Umbilical cord (tissue), 2 donors: ENCODE results near the gene TRIM29. TPM values are rescaled to one million over a fixed set of nuclear protein-coding genes. Genes with fewer than 3 reads are reported as not detected.
"Not testable (repeated sequence)": the region's sequence is repeated elsewhere in the genome, so short reads cannot be mapped to it uniquely, and the experiment has no call there.

Source experiments
- DNase-seq: peaks from one replicate; pipeline ENCODE4 v3.0.0-alpha.2; 2015; ENCODE audit warnings: low spot score
- total RNA-seq: library from RNA; depleted of rRNA; stranded (reverse); fragments of >200 nt; gene quantifications from one replicate; pipeline ENCODE4 v1.2.3, GENCODE V29; 2014; ENCODE audit warnings: low replicate concordance; ENCODE audit not compliant: insufficient read depth

TRIM29 gene
- total RNA-seq, 1 donor from 2014 or later, result 39.7 TPM

DNA sequence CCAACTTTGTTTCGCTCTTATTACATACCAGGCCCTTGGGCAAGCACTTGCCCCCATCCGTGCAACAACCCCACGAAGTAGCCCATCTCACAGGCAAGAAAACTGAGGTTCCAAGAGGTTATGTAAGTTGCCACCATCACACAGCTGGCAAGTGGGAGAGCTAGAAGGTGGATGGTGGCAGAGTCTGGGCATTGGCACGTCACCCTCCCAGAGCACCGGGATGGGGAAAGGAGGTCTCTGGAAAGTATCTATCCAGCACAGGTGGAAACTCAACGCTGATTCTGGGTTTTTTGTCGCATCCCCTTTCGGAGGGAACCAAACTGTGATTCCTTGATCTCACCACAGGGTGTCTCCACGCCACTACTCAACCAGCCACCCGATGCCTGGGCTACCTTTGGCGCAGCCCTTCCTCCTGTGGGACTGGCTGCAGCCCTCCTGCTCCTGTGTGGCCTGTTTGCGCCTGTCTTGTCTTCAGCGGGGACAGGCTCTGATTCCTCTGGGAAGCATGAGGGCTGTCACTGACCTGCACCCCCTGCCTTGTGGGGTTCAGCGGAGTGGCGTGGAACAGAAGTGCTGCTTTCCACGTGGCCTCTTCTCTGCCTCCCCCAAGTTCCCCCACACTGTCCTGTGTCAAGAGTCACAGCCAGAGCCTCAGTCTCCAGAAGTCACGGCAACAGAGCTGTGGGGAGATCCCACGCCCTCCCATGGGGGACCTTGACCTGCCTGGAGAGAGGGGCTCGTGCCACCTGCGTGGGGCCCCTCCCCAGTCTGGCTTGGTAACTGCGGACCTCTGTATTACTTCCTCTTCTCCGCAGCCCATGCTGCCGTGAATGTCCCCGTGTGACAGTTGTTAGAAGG, 34.4 kb upstream of the TRIM29 start:
- DNase-seq, result peak; percentile 75

DNA sequence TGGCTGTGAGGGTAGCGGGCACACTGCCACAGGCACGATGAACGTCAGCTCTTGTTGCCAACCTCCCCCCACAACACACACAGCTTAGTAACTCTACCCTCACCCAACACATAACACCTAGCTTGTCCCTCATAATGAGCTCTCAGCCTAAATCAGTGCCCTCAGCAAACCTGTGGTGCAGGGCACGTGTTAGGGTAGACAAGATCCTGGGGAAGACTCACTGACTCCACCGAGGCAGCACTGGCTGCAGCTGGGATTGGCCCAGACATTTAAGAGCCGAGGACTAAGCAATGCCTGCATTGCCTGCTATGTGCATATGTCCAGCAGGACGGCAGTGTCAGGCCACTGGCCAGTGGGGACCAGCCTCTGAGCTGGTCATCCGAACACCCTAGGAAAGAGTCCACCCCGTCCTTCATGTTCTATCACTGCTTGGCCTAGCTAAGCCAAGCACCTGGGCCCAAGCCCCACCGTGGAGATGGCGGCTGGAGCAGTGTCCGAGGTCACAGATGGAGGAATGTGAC, 32.9 kb upstream of the TRIM29 start:
- no peak for DNase-seq

DNA sequence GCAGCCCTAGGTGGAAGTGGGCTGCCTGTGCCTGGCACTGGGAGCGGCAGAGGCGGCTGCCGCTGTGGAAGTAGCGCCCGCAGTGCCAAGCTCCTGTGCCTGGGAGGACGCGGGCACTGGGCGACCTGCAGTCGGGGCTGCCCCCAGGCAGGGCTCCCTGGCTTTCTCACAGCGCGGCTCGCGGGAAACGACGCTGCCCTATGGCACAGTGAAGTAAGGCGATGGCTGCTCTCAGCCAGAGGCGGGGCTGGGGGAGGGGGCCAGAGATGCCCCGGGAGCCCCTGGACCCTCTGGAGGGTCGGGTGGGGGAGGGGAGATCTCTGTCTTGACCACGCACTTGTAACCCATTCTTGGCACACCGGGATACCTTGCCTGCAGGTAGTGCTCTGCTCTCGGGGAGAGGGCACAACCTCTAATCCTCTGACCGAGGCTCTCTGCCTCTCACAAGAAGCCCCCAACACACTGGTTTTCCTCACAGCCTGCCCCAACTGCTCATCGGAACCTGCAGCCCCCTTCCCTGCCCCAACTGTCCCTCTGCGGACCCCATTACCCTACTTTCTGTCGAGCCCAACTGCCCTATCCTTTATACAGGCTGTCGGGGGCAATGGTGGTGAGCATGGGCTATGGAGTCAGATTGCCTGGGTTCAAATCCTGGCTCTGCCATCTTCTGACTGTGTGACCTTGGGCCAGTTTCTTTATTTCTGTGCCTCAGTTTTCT, 32.2 kb upstream of the TRIM29 start:
- no peak for DNase-seq

DNA sequence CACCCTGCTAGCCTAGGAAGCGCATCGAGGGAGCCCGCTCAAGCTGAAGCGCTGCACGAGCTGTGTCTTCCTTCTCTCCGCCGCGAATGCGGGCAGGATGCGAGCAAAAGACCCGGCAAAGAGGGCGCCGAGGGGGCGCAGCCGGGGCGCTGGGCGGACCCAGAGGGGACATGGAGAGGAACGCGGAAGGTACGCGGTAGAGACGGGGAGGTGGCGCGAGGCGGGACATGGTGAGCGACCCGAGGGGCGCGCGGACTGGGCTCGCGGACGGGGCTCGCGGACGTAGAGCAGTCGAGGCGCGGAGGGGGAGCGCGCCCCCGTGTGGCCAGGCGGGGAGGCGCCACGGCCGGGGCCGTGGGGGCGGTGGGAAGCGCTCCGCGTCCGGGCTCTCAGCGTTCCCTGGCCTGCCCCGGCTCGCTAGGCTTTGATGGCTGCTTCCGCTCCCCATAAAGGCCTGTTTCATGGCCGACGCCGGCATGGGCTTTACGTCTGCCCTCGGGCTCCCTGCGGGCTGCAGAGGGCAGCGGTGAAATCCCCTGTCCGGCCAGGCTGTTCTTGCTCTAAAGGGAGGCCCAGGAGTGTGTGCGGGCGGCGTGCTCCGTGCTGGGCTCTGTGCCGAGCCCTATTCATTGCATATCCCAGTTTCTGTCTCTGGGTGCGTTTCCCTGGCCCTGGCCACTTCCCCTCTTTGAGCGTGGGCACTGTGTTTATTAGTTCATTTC, 31.2 kb upstream of the TRIM29 start:
- DNase-seq, result peak; percentile 83

DNA sequence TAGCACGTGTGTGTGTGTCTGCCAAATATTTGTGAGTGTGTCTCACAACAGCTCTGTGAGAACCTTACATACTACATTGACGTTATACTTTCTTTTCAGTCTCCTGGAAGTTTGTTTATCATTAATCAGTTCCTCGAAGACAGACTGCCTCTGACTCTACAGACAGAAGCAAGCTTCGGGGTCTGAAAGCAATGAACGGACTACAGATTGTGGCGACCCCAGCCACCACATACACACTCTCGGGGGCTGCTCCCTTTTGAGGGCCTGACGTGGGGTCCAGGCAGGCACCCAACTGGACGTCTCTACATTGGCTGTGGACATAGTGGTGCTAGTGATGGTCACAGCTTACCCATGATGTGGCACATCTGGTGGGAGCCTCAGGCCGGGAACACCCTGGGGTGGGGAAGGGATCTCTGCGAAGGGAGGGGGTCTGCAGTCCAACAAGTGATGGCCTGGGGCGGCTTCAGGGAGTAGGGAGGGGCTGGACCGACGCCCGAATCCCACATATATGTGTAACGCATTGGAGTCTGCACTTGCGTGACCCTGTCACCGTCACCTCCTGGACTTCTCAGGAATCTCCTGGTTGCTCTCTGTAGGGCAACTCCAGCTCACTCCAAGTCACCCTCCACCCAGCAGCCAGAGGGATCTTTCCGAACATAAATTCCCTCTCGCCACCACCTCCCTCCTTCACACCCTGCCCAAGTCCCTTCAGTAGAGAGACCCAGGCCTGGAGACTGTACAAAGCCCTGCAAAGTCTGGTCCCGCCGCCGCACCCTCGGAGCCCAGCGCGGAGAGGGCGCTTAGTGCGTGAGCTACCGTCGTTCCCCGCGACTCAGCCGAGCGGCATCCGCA, 30.4 kb upstream of the TRIM29 start:
- DNase-seq, result no peak

DNA sequence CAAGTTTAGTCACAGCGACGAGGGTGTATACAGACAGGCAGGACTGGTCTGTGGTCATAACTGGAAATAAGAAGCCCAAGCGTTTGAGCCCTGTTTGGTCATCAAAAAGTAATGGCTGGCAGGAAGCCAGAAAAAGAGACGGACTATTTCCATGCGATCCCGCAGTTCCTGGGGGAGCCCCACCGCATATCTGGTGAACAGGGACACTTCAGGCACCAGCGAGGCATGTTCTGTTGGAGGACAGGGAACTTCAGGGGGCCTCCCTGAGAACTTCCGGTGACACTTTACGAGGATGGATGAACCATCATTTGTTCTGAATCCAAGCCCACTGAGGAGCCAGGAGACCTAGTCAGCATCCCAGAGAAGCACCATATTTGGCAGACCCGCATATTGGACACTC, 29.7 kb upstream of the TRIM29 start:
- no peak for DNase-seq

DNA sequence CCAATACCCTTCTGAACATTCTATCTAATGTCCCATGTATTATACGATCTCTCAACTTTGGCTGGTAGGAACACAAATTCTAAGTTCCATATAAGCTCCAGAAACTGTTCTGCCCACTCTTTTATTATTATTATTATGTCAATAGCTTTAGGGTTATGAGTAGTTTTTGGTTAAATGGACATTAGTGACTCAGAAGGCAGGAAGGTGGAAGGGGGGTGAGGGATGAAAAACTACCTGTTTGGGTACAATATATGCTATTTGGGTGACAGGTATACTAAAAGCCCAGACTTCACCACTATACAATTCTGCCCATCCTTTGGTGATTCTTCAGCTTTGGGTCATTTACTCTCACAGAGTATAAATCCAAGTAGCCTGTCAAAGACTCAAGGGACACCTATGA, 22.5 kb upstream of the TRIM29 start:
- no peak for DNase-seq

DNA sequence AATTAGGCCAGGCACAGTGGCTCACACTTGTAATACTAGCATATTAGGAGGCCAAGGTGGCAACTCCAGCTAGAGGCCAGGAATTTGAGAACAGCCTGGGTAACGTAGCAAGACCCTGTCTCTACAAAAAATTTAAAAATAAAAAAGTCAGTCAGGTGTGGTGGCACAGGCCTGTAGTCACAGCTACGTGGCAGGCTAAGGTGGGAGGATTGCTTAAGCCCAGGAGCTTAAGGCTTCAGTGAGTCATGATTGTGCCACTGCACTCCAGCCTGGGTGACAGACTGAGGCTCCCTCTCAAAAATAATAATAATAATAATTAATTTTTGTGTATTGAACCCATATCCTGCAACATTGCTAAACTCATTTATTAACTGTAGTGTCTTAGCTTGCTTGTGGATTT, 15.3 kb upstream of the TRIM29 start:
- DNase-seq, result no peak

DNA sequence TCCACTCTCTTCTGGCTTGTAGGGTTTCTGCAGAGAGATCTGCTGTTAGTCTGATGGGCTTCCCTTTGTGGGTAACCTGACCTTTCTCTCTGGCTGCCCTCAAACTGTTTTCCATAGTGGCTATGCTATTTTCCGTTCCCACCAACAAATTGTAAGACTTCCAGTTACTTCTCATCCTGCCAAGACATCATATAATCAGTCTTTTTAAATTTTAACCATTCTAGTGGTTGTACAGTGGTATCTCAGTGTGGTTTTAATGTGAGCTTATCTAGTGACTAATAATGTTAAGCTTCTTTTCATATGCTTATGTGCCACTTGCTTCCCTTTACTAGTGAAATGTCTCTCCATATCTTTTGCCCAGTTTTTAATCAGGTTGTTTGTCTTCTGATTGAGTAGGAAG, 13.6 kb upstream of the TRIM29 start:
- DNase-seq, result no peak

DNA sequence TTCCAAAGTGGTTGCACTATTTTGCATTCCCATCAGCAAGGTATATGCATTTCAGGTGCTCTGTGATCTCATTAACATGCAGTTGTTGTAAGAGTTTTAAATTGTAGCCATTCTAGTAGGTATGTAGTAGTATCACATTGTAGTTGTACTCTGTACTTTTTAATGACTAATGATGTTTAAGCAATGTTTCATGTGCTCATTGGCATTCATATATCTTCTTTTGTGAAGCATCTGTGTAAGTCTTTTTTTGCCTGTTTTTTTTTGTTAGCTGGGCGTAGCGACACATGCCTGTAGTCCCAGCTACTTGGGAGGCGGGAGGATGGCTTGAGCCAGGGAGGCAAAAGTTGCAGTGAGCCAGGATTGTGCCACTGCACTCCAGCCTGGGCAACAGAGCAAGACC, 11.3 kb upstream of the TRIM29 start:
- DNase-seq, result no peak

DNA sequence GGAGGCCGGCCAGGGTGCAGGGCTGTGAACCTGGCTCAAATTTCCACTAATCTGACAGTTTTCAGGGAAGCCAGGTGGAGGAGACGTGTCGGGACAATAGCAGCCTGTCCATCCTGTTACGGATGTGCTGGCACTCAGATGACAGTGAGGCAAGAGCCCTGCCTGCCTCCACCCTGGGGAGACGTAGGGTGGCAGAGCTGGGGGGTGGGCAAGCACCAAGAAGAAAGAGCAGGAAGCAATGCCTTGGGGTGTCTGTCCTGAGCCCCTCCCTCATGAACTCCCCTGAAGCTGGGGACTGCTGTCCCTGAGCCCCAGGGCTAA, 10.0 kb upstream of the TRIM29 start:
- DNase-seq, result no peak

DNA sequence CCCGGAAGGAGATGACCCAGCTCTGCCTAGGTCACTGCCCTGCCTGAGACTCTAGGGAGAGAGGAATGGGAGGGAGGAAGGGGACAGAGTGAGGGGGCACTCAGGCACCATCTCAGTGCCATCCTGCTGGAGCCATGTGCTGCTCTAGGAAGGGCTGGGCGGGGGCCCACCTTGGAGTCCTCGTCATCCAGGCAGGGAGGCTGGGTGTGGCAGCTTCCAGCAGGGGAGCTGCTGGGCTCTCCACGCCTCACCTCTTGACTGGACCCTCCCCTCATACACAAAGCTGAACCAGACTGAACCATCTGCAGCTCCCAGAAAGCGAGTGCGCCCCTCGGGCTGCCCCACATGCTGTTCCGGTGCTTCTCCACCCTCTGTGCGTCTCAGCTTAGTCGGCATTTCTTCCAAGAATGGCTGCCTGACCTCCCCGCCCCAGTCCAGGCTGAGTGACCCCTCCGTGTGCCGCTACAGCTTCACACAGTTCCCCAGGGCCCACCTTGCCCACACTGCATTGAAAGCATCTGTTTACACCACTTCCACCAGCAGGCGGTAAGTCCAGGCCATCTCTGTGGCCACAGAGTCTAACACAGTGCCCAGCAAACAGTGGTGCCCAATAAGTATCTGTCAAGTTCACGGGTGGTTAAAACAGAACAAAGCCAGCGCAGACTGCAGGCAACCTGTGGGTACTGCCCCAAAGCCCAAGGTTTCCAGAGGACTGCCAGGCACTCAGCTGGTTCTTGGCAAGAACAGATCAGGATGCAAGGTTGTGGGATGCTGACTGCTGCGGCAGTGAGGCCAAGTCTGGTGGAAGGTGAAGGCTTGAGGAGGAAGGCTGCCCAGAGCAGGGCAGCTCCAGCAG, 9.4 kb upstream of the TRIM29 start:
- DNase-seq, result no peak

DNA sequence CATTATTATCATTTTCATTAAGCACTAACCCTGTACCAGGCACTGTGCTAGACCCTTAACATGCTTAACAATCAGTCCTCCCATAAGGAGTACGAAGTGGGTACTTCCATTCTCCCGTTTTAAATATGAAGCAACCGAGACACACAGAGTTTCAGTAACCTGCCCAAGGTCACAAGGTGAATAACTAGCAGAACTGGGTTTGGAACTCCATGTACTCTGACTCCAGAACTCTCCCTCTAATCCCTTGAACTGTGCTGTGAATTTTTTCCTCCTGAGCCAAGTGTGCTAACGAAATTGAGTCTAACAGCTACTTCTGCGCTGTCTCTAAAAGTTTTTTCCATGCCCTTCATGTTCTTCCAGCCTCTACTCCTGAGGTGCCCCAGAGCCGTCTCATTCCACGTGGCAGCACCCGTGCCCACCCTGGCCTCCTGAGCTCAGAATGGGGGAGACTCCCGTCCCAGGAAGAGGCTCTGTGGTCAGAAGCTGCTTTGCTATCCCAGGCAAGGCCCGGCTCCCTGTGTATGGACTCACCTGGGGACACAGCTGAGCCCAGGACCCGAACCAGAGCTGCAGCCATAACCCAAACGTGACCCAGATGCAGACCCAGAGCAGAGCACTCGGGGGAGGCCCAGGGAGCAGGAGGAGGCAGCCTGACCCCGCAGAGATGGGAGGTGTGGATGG, 8.6 kb upstream of the TRIM29 start:
- DNase-seq, result no peak

DNA sequence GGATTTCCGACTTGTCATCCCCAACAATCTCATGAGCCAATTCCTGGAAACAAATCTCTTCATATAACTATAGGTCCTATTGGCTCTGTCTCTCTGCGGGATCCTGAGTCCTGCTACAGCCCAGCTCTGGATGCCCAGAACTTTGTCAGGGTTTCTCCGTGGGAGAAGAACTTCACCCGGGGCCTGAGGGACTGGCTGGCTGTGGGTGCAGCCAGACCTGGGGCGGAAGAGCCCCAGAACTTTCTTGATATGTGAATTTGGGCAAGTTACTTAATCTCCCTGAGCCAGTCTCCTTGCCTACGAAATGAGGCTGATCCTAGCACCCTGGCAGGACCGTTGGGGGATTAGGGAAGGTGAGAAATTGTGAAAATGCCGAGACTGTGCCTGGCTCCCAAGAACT, 6.6 kb upstream of the TRIM29 start:
- DNase-seq, result no peak

DNA sequence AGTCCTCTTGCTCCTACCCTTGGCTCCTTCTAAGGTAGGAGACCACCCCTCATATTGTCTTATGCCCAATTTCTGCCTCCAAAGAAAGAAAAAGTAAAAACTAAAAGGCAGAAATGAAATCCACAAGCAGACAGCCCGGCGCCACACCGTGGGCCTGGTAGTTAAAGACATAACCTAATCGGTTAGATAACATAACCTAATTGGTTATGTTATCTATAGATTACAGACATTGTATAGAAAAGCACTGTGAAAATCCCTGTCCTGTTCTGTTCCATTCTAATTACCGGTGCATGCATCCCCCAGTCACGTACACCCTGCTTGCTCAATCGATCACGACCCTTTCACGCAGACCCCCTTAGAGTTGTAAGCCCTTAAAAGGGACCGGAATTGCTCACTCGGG, 5.6 kb upstream of the TRIM29 start:
- not testable (repeated sequence) for DNase-seq

DNA sequence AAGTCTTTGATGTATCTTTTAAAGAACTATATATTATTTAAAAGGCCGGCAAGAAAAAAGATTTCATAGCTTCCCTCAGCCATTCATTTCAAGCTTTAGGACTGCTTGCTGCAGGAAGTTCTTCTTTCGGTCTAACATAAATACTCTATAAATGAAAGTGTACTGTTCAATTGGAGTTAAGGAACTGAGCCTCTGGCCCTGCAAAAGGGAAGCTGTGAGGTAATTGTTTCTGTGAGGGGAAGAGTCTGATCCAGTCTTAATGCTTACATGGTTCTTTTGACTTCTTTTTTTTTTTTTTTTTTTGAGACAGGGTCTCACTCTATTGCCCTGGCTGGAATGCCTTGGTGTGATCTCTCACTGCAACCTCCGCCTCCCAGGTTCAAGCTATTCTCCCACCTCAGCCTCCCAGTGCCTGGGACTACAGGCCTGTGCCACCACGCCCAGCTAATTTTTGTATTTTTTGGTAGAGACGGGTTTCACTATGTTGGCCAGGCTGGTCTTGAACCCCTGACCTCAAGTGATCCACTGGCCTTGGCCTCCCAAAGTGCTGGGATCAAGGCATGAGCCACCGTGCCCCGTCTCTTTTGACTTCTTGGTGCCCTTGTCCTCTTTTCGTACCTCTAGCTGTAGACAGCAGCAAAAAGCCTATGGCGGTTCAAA, 4.7 kb upstream of the TRIM29 start:
- no peak for DNase-seq

DNA sequence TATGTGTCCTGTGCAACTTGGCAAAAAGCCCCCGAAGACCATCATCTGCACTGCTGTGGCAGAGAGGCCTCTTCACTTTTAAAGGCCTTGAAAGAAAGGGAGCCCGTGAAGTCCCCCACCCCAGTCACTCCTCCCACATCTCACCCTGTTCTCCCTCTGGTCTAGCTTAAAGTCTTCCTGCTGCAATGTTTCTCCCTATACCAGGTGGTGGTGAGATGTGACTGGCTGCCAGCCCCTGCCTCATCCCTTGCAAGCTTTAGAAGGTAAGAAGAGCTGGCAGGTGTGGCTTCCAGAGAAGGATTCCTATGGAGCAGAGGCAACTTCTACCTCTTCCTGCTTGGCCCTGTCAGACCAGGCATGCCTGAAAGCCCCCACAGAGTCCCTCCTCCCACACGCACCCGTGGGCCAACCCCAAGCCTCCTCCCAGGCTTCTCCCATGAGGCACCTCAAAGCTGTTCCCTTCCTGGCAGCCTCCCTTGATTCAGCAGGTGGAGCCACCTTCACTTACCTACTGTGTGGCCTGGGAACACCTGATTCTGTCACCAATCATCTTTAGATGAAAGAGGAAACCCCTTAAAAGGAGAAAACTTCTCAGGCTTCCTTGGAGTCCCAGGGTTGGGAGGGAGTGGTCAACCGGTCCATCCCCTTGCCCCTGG, 4.0 kb upstream of the TRIM29 start:
- DNase-seq, result no peak

DNA sequence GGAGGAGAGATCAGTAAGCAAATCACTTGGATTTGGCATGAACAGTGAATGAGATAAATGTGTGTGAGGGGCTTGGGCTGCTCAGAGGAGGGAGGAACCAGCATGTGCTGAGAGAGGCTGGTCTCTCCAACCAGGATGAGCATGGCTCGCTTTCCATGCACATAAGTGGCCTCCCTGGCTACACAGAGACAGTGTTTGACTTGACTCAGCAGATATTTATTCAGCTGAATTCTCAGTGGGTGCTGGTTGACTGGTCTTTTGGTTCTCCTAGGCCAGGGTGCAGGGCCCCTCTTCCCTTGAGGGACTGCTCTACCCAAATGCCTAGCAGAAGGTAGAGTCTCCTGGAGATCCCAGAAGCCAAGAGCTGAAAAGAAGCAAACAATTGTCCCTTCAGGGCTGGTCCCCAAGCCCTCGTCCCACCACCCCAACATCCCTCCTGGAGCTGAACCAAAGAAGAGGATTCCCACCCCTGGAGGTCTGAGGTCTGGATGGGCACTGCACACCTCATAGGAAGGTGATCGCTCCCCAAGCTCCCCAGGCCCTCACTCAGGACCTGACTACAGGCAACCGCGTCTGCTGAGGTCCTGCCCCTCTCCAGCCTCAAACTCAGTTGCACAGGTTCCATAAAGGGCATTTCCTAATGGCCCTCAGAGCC, 3.3 kb upstream of the TRIM29 start:
- DNase-seq, result no peak
